ENCODE data around the gene SAMD10.

SAMD10 gene

DNA sequence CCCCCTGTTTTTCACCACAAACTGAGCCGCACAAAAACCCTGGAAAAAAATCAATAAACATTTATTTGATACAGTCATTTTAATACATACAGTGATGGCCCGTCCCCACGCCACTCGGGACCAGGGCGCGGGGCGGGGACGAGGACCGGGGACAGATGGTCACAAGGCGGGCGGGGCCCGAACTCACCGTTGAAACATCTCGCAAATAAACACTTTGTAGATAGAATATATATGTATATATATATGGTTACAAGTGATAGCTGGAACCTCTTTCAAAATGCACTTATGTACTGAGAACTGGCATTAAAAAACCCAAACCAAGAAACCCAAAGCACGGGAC lies 22.8 kb downstream of the SAMD10 start:
- DNase-seq (ENCODE audit: low read depth, low spot score), result no peak

DNA sequence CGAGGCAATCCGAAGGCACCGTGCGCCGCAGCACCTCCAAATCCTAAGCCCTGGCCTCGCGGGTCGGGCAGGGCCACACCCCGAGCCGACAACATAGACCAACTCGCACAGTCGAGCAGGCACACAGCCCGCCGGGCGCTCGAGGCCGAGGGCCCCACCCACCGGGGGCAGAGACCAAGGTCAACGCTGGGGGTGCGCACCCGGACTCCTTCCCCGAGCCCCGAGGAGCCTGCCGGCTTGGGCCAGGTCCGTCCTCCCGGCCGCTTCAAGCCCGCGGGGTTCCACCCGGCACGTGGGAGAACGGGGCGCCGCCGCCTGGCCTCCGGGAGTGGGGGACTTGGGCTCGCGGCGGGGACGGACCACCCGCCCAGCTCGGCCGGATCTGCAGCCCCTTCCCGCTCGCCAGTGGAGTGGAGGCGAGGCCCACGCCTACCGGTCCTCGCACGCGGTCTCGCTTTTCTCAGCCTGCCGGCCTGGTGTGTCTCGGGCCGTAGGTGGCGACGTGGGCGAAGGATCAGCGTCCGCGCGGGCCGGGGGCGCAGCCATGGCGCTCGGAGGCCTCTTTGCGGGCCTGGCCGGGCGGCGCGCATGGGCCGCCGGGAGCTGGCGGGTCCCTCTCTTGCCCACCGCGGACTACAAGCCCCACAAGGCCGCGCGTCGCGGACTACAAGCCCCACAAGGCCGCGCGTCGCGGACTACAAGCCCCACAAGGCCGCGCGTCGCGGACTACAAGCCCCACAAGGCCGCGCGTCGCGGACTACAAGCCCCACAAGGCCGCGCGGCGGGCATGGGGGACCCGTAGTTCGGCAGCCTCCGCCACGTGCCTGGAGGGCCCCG lies 23.4 kb downstream of the SAMD10 start, which contains the start of gene UCKL1:
Gene UCKL1, minus strand, starts transcription at position 590 of the 837 bp plus-strand sequence. Its CDS starts 44 bp downstream, at position 546.
- DNase-seq (ENCODE audit: low read depth, low spot score), result peak; percentile 78

DNA sequence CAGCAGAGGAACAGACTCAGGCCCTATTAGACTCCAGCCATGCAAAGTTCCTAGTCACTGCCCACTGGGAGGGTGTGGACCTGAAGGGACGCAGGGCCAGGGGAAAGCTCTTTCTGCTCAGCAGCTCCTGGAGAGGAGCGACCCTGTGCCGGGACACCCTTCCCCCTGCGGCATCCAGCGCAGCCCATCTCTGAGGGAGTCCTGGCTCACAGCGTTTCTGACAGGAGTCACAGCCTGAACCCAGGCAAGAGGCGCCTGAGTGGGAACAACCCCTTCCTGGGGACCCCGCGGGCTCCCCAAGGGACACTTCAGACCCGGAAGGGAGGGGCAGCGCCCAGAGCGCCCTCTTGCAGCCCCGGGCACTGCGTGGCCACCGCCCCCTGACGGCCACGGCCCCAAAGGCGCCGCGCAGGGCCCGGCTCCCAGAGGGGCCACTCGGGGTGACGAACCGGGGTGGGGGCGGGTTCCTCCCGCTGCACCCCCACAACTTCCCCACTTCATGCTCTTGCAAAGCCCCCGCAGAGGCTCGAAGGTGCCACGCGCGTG lies 24.1 kb downstream of the SAMD10 start:
- DNase-seq (ENCODE audit: low read depth, low spot score), result no peak

DNA sequence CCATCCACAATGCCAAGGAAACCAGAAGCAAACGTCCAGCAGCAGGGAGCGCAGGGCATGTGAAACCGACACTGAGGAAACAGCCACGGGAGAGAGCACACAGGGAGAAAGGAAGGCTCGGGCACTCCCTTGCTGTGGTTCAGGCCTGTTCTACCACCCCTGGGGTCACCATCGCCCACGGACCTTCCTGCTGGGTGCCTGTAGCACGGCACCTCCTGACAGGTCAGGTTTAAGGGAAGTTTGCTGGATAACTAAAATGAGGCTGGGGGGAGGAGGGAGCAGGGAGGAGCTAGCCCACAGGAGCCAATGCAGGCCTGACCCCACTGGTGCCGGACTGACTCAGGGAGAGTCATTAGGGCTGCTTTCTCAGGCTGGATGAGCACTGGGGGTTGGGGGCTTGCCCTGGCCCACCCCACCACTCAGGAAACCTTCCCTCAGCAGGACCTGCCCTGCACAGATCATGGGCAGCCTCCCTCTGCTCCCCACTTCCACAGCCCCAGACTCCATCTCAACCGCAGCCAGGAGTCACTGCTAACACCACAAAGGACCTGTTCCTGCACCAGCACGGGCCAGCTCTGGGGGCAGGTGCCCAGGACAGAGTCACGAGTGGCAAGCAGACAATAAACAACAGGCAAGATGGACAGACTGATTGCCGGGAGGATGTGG lies 25.5 kb downstream of the SAMD10 start:
- DNase-seq (ENCODE audit: low read depth, low spot score), result no peak

DNA sequence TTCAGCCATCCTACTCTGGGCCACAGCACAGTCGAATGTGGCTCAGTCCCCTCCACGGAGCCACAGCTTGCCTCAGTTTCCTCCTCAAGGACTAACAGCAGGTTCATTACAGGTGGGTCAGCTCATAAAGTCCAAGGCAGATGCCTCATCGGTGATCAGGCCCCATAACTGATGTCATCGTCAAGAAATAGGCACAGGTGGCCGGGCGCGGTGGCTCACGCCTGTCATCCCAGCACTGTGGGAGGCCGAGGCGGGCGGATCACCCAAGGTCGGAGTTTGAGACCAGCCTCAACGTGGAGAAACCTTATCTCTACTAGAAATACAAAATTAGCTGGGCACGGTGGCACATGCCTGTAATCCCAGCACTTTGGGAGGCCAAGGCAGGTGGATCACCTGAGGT lies 26.7 kb downstream of the SAMD10 start:
- no peak for DNase-seq (ENCODE audit: low read depth, low spot score)

DNA sequence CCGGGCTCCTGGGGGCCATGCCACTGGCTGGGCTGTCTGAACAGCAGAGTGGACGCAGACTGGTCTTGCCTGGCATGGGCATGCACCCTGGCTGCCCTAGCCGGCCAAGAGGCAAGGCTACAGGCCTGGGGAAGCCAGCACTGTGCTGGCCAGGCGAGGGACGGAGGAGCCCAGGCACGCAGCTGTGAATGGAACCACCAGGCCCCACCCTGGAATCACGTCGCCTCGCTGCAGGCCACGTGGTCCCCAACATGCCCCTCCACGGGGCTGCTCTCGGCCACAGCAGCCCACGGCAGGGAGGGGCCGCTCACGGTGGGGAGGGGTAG lies 27.3 kb downstream of the SAMD10 start:
- no peak for DNase-seq (ENCODE audit: low read depth, low spot score)

DNA sequence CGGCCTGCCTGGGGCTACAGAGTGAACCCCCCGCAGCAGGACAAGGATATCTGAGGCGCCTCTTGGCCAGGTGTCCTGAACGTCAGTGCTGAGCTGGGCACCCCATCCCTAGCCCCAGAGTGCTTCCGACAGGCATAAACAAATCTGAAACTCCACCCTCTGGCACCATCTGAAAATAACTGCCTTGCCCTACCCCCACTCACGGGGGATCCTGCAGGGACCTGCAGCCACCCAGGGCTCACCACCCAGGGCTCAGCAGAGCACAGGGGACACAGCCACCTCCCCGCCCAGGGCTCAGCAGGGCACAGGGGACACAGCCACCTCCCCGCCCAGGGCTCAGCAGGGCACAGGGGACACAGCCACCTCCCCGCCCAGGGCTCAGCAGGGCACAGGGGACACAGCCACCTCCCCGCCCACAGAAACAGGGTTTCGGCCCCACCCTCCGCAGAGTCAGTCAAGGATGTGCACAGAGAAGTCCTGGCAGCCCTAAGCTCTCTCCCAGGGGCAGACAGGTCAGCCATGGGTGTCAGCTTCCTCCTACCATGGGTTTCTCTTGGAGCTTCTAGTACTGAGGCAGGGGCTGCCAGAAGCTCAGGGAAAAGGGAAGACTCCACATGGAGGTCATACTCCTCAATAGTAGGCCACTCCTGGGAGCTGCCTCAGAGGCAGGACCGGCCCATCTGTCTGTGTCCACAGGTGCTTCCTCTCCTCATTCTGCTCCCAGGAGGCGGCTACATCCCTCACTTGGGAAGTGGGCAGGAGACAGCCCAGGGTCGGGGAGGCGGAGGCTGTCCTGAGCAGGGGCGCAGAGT lies 27.8 kb downstream of the SAMD10 start:
- no peak for DNase-seq (ENCODE audit: low read depth, low spot score)

DNA sequence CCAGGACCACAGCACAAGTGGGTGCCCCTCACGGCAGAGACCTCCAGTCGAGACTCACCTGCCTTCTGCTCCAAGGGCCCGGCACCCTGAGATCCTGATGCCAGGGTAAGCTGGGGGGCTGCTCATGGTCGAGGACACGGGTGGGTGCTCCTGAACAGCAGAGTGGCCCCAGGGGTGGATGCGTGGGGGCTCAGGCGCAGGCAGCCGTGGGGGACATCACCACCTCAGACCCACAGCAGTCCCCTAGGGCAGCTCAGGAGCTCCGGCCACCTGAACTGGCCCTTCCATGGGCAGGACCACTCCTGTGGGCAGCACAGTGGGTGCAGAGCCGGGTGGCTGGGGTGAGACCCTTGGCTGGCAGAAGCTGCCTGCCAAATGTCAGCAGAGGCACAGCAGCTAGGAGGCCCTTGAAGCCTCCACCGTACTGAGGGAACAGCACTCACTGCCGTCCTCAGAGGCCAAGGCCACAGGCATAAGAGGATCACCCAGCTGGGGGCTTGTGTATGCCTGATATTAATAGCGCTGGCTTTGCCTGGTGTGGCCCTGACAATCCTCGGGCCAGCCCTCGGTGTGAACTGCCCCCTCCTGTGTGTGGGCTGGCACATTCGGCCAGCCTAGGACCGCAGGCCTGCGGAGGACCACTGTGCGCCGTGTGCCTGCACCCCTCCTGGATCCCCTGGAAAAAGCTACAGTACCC lies 28.6 kb downstream of the SAMD10 start:
- DNase-seq (ENCODE audit: low read depth, low spot score), result no peak

DNA sequence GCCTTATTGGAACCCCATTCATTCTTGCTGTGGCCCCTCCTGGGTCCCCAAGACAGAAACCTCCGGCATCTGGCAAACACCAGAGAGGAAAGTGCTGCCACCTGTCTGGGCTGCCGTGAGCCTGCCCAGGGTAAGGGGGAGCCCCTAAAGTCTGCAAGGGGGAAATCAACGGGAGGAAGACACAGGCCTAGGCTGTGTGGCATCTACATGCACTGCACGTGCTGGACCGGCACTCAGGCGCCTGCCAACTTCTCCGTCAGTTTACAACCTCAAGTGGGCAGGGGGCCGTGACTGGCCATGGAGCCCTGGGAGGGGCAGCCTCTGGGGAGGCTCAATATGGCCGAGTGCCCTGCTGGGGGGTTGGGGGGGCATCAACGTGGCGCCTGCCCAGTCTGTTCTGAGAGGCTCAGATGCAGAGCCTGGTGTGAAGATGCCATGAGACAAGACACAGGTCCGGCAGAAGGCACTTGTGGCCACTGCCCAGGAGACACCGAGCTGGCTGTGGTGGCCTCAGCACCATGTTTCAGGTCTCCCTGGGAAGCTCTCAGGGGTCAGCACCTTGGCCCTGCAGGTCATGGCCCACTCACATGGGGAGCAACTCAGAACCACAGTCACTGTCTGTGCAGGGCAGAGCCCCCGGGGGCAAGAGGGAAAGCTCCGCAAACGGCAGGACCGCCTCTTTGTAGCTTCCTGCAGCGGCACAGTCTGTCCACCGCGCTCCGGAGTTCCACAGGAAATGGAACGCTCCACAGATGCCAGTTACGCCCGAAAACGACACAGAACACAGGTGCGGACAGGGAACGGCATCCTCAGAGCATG lies 31.6 kb downstream of the SAMD10 start:
- no peak for DNase-seq (ENCODE audit: low read depth, low spot score)

DNA sequence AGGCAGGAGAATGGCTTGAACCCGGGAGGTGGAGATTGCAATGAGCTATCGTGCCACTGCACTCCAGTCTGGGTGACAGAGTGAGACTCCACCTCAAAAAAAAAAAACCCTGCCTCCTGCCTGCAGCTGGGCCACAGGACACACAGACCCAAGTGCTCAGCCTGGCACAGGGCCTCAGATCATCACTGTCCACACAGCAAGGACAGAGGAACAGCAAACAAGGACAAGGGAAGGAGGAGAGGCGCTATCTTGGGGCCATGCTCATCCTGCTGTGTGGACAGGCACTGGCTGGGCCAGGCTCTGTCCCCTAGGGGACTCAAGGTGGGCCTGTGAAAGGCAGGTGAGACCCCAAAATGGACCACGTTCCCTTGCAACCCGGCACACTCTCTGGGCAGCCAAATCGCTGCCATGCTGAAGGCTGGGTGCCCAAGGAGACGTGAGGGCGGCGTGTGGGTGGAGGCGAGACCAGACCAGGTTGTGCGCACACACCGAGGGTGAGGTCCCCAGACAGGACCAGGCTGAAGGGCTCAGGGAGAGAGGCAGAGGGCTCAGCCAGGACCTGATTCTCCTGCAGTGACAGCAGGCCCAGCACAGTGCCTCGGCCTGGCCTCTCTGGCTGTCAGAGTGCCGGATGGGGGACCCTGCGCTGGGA lies 32.3 kb downstream of the SAMD10 start:
- DNase-seq (ENCODE audit: low read depth, low spot score), result no peak

DNA sequence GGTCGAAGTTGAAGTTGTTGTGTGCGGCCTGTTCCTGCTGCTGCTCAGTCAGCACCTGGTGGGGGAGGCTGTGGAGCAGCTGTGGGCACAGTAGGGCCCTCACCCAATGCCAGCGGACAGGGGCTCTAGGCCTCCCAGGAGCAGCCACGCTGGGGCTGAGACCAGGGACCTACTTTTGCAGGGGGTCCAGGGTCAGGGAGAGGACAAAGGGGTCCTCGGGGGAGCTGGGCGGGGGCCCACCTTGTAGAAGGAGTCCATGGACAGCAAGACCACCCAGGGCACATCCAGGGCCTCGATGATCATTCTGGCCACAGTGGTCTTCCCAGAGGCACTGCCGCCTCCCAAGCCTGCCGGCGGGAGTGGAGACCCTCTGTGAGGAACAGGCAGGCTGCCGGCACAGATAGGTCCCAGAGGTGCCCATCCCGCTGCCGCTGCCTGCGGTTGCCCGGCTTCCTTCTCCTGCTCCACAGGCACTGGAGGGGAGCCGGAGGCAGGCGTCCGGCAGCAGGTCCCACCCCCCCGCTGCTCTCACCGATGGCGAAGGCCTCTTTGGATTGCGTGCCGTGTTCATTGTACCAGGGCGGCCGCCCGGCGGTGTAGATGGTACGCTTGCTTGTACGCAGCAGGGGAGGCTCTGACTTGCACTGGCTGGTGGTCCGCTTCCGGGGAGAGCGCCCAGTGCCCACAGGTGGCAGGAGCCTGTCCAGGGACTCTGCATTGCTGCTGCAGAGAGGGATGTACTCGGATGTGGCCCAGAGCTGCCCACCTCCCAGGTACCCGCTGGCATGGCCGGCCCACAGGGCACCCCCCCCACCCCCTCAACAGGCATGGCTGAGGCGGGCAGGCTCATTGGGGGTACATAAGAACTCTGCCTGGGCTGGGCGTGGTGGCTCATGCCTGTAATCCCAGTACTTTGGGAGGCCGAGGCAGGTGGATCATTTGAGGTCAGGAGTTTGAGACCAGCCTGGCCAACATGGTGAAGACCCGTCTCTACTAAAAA lies 33.2 kb downstream of the SAMD10 start:
- DNase-seq (ENCODE audit: low read depth, low spot score), result no peak

DNA sequence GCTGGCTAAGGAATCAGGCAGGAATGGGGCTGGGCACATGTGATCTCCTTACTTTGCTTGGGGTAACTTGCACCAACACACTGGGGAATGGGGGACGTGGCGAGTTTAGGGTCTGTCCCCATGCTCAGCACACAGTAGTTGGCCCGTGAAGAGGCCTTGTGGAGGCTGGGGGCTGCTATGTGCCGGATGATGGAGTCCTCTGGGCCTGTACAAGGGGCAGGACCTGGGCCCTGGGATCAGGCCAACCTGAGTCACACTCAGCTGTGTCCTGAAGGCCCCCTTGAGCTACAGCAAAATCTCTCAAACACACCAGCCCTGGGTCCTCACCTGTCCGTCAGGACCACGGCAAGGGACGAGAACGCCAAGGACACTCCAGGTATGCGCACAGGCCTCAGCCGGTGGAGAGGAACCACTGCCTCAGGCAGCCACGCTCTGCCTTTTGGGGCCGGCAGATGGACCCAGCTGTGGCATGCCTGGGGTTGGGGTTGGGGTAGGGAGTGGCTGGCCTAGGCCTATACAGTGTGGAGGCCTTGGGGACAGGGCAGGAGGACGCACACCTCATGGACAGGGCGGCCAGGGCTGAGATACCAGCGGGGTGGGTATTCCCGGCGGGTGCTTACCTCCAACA lies 34.3 kb downstream of the SAMD10 start:
- DNase-seq (ENCODE audit: low read depth, low spot score), result no peak

DNA sequence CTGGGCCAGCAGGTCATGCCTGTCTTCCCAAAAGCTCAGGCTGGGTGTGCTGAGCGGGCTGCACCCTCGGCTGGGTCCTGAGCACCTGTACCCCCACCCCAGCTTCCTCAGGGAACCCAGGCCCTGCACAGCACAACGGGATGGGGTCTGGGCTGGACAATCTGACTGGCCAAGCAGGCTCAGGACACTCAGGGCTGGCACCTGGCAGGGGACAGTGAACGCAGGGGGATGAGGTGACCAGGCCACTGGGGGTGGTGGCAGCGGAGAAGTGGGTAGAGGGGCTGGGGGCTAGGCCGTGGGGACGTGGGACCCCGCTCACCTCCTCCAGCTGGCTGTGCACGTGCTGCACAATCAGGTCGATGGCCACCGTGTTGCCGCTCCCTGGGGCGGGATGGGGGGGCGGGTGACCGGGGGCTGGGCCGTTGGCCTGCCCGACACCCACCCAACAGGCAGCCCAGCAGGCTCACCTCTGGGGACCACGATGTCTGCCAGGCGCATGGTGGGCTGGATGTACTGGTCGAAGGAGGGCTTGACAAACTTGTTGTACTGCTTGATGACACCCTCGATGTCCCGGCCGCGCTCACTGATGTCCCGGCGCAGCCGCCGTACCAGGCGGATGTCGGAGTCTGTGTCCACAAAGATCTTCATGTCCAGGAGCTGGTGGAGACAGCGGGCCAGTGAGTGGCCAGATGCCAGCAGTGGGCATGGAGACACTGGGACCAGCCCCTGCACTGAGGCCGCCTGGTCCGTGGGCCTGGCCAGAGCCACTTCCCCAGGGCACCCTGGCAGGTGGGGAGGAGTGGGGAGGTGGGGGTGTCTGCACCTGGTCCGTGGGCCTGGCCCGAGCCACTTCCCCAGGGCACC lies 35.1 kb downstream of the SAMD10 start:
- no peak for DNase-seq (ENCODE audit: low read depth, low spot score)

DNA sequence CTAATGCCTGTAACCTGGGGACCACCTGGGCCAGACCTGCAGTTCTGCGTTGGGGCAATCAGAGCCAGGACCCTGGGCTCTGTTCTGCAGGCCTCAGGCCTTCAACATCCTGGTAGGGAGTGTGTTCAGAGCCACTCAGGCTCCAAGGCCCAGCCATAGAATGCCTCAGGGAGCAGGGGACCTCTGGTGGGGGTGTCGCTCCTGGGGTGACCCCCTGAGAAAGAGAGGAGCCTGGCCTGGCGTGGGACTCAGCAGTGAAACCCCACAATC lies 35.7 kb downstream of the SAMD10 start:
- DNase-seq (ENCODE audit: low read depth, low spot score), result no peak

DNA sequence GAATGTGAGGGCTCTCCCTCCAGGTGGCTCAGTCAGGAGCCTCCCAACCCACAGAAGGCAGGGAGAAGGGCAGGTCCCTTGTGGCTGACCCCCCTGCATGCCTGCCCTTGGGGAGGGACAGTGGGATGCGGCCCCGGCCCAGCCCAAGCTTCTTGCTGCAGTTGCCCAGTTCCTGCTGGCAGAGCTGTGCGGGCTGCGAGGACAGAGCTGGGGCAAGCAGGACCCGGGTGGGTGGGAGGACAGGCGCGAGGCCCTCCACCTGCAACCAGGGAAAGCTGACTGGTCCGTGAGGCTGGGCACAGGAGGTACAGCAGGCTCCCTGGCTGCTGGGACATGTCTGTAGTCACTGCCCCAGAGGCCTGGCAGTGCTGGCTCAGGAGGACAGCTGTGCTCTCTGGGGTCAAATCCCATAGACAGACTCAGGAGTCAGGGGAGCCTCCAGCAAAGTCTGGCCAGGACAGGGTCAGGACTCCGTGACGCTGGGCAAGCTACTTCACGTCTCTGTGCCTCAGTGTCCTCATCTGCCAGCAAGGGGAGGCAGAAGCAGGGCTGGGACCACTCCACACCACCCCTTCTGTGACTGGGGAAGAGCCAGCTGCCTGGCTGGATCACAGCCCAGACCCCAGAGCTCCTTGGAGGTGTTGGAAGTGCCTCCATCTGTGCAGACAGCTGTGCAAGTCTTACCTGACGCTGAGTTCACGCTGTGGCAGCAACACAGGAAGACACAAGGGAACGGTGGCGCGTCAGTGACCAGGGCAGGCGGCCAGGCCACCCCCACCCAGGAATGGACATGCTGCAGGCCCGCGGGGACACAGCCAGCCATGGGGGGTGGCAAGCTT lies 36.3 kb downstream of the SAMD10 start:
- no peak for DNase-seq (ENCODE audit: low read depth, low spot score)

DNA sequence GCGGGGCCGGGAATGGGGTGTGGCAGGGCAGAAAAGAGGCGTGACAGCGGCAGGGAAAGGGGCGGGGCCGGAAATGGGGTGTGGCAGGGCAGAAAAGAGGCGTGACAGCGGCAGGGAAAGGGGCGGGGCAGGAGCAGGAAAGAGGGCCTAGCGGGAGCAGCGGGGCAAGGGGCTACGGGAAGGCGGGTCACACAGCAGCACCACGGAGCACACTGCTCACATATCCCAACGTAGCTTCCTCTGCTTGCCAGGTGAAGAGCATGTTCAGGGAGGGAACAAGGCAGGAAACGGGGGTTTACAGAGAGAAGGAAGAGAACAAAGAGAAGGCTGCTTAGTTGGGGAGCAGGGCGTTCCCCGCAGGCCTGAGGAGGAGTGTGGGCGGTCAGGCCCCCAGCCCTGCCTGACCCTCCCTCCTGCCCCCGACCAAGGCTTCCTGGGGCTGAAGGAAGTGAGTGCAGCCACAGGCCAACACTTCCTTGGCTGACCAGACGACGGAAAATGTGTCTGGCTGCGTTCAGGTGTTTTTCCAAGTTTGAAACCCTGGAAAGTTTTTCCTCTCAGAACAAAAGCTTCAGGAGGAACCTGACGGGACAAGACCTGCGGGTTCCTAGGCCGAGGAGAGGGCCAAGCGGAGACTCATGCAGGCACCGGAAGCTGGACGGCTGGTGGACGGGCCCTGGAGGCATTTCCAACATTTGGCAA lies 37.0 kb downstream of the SAMD10 start:
- no peak for DNase-seq (ENCODE audit: low read depth, low spot score)
